Measurements from ENCODE around the gene GYS1.

GYS1 gene

GRCh38 chr19:48988286-48988685 lies 4.8 kb downstream of the GYS1 start:
- Histone ChIP-seq H3K36me3 (ENCODE audit: insufficient read depth, low read length) (peaks cover 10% of the 10 kb centered on the region), H3K9ac (ENCODE audit: low read depth, low read length) (no peak overlapping the region), H3K9me3 (ENCODE audit: control insufficient read depth, insufficient read depth, low read length) (no peaks in the 10 kb centered on the region), H3K4me1 (ENCODE audit: insufficient read depth, low read length) (peaks cover 8% of the 10 kb centered on the region; the same call in 1 of the 2 replicates)

GRCh38 chr19:48987323-48987722 lies 5.8 kb downstream of the GYS1 start:
- H3K9me3 ChIP-seq (ENCODE audit: control insufficient read depth, insufficient read depth, low read length), result no peaks in the 10 kb centered on the region
- H3K36me3 ChIP-seq (ENCODE audit: insufficient read depth, low read length), result peaks cover 10% of the 10 kb centered on the region
- H3K9ac ChIP-seq (ENCODE audit: low read depth, low read length), result no peak overlapping the region
- peaks cover 8% of the 10 kb centered on the region; the same call in 1 of the 2 replicates for H3K4me1 ChIP-seq (ENCODE audit: insufficient read depth, low read length)

GRCh38 chr19:48986211-48986610 lies 6.9 kb downstream of the GYS1 start:
- Histone ChIP-seq H3K9me3 (ENCODE audit: control insufficient read depth, insufficient read depth, low read length) (no peaks in the 10 kb centered on the region), H3K9ac (ENCODE audit: low read depth, low read length) (no peak overlapping the region), H3K4me1 (ENCODE audit: insufficient read depth, low read length) (0 out of 2 replicates have a peak, but pooled peaks cover 3% of the 10 kb centered on the region), H3K36me3 (ENCODE audit: insufficient read depth, low read length) (peaks cover 10% of the 10 kb centered on the region)

GRCh38 chr19:48985711-48986110 lies 7.4 kb downstream of the GYS1 start:
- peaks cover 10% of the 10 kb centered on the region for H3K36me3 ChIP-seq (ENCODE audit: insufficient read depth, low read length)
- 0 out of 2 replicates have a peak, but pooled peaks cover 3% of the 10 kb centered on the region for H3K4me1 ChIP-seq (ENCODE audit: insufficient read depth, low read length)
- no peak overlapping the region for H3K9ac ChIP-seq (ENCODE audit: low read depth, low read length)
- H3K9me3 ChIP-seq (ENCODE audit: control insufficient read depth, insufficient read depth, low read length), result no peaks in the 10 kb centered on the region

GRCh38 chr19:48982280-48982679 lies 10.8 kb downstream of the GYS1 start:
- no peak overlapping the region for H3K9ac ChIP-seq (ENCODE audit: low read depth, low read length)
- no peaks in the 10 kb centered on the region for H3K4me1 ChIP-seq (ENCODE audit: insufficient read depth, low read length)
- H3K36me3 ChIP-seq (ENCODE audit: insufficient read depth, low read length), result peaks cover 6% of the 10 kb centered on the region
- H3K9me3 ChIP-seq (ENCODE audit: control insufficient read depth, insufficient read depth, low read length), result no peaks in the 10 kb centered on the region

GRCh38 chr19:48977061-48977460 lies 16.0 kb downstream of the GYS1 start:
- H3K4me1 ChIP-seq (ENCODE audit: insufficient read depth, low read length), result no peaks in the 10 kb centered on the region
- peaks cover 9% of the 10 kb centered on the region for H3K36me3 ChIP-seq (ENCODE audit: insufficient read depth, low read length)
- H3K9me3 ChIP-seq (ENCODE audit: control insufficient read depth, insufficient read depth, low read length), result no peaks in the 10 kb centered on the region
- H3K9ac ChIP-seq (ENCODE audit: low read depth, low read length), result no peak overlapping the region

GRCh38 chr19:48975947-48976847 lies 16.9 kb downstream of the GYS1 start:
- Histone ChIP-seq H3K36me3 (ENCODE audit: insufficient read depth, low read length) (peaks cover 9% of the 10 kb centered on the region), H3K4me1 (ENCODE audit: insufficient read depth, low read length) (no peaks in the 10 kb centered on the region), H3K9me3 (ENCODE audit: control insufficient read depth, insufficient read depth, low read length) (no peaks in the 10 kb centered on the region), H3K9ac (ENCODE audit: low read depth, low read length) (no peak overlapping the region)

GRCh38 chr19:48970923-48971395 lies 22.1 kb downstream of the GYS1 start:
- H3K9ac ChIP-seq (ENCODE audit: low read depth, low read length), result no peak overlapping the region
- H3K4me1 ChIP-seq (ENCODE audit: insufficient read depth, low read length), result no peaks in the 10 kb centered on the region; the same call in 1 of the 2 replicates
- peaks cover 4% of the 10 kb centered on the region; the same call in 1 of the 2 replicates for H3K9me3 ChIP-seq (ENCODE audit: control insufficient read depth, insufficient read depth, low read length)
- H3K36me3 ChIP-seq (ENCODE audit: insufficient read depth, low read length), result peaks cover 14% of the 10 kb centered on the region

- Histone ChIP-seq H3K9ac (ENCODE audit: low read depth, low read length) (no peak overlapping the region), H3K4me1 (ENCODE audit: insufficient read depth, low read length) (no peaks in the 10 kb centered on the region; the same call in 1 of the 2 replicates), H3K9me3 (ENCODE audit: control insufficient read depth, insufficient read depth, low read length) (peaks cover 4% of the 10 kb centered on the region; the same call in 1 of the 2 replicates), H3K36me3 (ENCODE audit: insufficient read depth, low read length) (peaks cover 15% of the 10 kb centered on the region)
These were observed 22.9 kb downstream of the GYS1 start for GRCh38 chr19:48970139-48970766.

GRCh38 chr19:48969276-48970138 lies 23.6 kb downstream of the GYS1 start:
- peaks cover 4% of the 10 kb centered on the region; the same call in 1 of the 2 replicates for H3K9me3 ChIP-seq (ENCODE audit: control insufficient read depth, insufficient read depth, low read length)
- peaks cover 15% of the 10 kb centered on the region for H3K36me3 ChIP-seq (ENCODE audit: insufficient read depth, low read length)
- H3K4me1 ChIP-seq (ENCODE audit: insufficient read depth, low read length), result no peaks in the 10 kb centered on the region; the same call in 1 of the 2 replicates
- no peak overlapping the region for H3K9ac ChIP-seq (ENCODE audit: low read depth, low read length)

GRCh38 chr19:48968813-48969218 lies 24.3 kb downstream of the GYS1 start:
- no peak overlapping the region for H3K9ac ChIP-seq (ENCODE audit: low read depth, low read length)
- peaks cover 10% of the 10 kb centered on the region for H3K36me3 ChIP-seq (ENCODE audit: insufficient read depth, low read length)
- H3K4me1 ChIP-seq (ENCODE audit: insufficient read depth, low read length), result no peaks in the 10 kb centered on the region; the same call in 1 of the 2 replicates
- H3K9me3 ChIP-seq (ENCODE audit: control insufficient read depth, insufficient read depth, low read length), result peaks cover 4% of the 10 kb centered on the region; the same call in 1 of the 2 replicates

GRCh38 chr19:48968179-48968661 lies 24.9 kb downstream of the GYS1 start:
- Histone ChIP-seq H3K9me3 (ENCODE audit: control insufficient read depth, insufficient read depth, low read length) (peaks cover 4% of the 10 kb centered on the region; the same call in 1 of the 2 replicates), H3K9ac (ENCODE audit: low read depth, low read length) (no peak overlapping the region), H3K4me1 (ENCODE audit: insufficient read depth, low read length) (no peaks in the 10 kb centered on the region; the same call in 1 of the 2 replicates), H3K36me3 (ENCODE audit: insufficient read depth, low read length) (peaks cover 9% of the 10 kb centered on the region)

GRCh38 chr19:48967346-48968178 lies 25.5 kb downstream of the GYS1 start:
- Histone ChIP-seq H3K9ac (ENCODE audit: low read depth, low read length) (no peak overlapping the region), H3K9me3 (ENCODE audit: control insufficient read depth, insufficient read depth, low read length) (peaks cover 4% of the 10 kb centered on the region; the same call in 1 of the 2 replicates), H3K4me1 (ENCODE audit: insufficient read depth, low read length) (no peaks in the 10 kb centered on the region; the same call in 1 of the 2 replicates), H3K36me3 (ENCODE audit: insufficient read depth, low read length) (peaks cover 9% of the 10 kb centered on the region)
